ENCODE results near the gene CCDC170.

Gene CCDC170

DNA sequence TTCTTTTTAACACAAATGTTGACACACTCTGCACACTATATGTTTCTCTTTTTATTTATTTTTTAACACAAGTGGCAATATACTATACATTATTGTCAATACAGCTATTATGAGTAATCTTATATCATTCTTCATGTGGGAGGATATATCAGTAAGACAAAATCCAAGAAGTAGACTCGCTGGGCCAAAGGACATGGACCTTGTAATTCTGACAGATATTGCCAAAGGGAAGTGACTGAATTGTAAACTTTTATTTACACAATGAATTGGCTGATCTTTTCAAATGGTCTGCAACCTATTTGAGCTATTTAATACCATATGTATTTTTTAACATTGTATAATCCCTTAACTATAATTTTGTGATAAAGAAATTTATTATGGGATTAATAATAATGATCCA lies 56.0 kb downstream of the CCDC170 start:
- ChIA-PET POLR2A (no interaction called here), CTCF (interaction anchor here (0.9 to 1.0 kb wide), 2 partner anchors 11 to 29 kb away, joined by 3 read pairs; no protein-coding TSS in a partner anchor)
- TF ChIP-seq, protein P1, sequence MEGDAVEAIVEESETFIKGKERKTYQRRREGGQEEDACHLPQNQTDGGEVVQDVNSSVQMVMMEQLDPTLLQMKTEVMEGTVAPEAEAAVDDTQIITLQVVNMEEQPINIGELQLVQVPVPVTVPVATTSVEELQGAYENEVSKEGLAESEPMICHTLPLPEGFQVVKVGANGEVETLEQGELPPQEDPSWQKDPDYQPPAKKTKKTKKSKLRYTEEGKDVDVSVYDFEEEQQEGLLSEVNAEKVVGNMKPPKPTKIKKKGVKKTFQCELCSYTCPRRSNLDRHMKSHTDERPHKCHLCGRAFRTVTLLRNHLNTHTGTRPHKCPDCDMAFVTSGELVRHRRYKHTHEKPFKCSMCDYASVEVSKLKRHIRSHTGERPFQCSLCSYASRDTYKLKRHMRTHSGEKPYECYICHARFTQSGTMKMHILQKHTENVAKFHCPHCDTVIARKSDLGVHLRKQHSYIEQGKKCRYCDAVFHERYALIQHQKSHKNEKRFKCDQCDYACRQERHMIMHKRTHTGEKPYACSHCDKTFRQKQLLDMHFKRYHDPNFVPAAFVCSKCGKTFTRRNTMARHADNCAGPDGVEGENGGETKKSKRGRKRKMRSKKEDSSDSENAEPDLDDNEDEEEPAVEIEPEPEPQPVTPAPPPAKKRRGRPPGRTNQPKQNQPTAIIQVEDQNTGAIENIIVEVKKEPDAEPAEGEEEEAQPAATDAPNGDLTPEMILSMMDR (IDR thresholded peaks at IDR 0.05; ENCODE audit: control extremely low read depth, extremely low read depth, low read depth, missing control alignments), result no peak
- DNase-seq (ENCODE audit: extremely low spot score), result no peak

DNA sequence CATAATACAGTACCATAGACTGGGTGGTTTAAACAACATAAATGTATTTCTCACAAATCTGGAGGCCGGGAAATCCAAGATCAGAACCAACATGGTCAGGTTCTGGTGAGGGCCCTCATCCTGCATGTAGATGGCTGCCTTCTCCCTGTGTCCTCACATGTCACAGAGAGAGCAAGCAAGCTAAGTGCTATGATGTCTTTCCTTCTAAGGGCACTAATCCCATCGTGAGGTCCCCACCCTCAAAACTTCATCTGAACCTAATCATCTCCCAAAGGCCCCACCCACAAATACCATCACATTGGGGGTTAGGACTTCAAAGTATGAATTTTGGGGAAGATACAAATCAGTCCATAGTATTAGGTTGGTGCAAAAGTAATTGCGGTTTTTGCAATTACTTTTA lies 56.8 kb downstream of the CCDC170 start:
- TF ChIP-seq, protein P1 (IDR thresholded peaks at IDR 0.05; ENCODE audit: control extremely low read depth, extremely low read depth, low read depth, missing control alignments), result no peak
- no peak for DNase-seq (ENCODE audit: extremely low spot score)
- POLR2A ChIA-PET, result no interaction called here
- CTCF ChIA-PET, result interaction anchor here (0.9 kb wide), 1 partner anchor 12 kb away, joined by 3 read pairs; no protein-coding TSS in a partner anchor

DNA sequence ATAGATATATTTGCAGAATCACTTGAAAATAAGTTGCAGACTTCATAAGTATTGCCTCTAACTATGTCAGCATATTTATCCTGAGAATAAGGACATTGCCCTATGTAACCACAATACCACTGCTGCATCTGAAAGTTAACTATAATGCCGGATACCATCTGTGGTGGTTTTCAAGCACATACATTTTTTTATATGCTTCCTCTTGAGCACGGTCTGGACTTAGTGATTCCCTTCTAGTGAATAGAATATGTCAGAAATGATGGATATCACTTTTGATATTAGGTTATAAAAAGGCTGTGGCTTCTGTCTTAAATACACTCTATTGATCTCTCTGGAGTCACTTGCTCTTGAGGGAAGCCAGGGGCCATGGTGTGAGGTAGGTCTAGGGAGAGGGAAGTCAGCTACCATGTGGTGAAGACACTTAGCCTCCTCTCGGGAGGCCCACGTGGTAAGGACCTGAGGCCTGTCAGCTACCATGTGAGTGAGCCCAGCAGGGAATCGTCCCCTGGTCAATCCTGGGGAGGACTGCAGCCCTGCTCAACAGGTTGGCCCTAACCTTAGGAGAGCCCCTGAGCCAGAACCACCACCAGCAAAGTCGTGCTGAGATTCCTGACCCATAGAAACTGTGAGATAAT lies 57.5 kb downstream of the CCDC170 start:
- TF ChIP-seq, protein P1 (IDR thresholded peaks at IDR 0.05; ENCODE audit: control extremely low read depth, extremely low read depth, low read depth, missing control alignments), result no peak
- CTCF ChIA-PET, result no interaction called here
- POLR2A ChIA-PET, result no interaction called here
- no peak for DNase-seq (ENCODE audit: extremely low spot score)

DNA sequence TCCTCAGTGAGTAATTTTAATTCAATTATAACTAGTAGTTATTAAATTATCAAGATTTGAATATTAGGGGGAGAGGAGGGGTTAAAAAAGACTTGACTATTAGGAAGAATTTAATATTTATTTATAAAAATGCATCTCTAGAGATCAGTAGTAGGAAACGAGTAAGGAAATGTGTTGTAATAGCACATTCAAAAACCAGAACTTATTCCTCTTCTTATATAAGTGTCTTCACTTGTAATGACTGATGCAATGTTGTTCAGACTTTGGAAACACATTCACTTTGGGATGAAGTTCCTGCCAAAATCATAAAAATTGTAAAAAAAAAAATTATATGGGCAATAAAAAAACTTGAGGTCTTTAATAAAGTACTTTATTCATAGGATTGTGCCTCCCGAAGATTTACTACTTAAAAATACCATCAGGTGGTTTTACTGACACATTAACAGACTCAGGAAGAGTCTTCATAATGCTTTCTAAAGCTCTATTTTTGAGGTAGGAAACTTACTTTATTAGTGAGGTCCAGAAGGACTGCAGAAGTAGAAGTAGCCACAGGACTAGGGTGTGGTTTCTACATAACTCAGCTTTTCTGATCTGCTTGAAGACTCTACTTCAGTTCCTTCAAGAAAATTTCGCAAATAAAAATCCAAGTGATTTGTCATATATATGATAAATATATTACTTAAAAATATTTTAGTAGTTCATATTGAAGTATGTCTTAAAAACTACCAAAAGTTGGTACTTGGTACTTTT lies 59.8 kb downstream of the CCDC170 start:
- DNase-seq (ENCODE audit: extremely low spot score), result no peak
- ChIA-PET POLR2A (no interaction called here), CTCF (no interaction called here)
- TF ChIP-seq, protein P1 (IDR thresholded peaks at IDR 0.05; ENCODE audit: control extremely low read depth, extremely low read depth, low read depth, missing control alignments), result no peak

DNA sequence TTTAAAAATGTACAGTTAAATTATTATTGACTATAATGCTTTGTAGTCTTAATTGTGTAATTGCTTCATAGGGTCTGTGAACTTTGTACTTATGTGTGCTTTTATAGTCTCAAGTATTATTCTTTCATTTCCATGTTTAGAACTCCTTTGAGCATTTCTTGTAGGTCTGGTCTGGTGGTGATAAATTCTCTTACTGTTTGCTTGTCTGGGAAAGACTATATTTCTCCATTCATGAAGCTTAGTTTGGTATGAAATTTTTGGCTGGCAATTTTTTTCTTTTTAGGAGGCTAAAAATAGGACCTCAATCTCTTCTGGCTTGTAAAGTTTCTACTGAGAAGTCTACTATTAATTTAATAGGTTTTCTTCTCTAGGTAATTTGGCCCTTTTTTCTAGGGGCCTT lies 67.4 kb downstream of the CCDC170 start:
- no peak for DNase-seq (ENCODE audit: extremely low spot score)
- TF ChIP-seq, protein P1 (IDR thresholded peaks at IDR 0.05; ENCODE audit: control extremely low read depth, extremely low read depth, low read depth, missing control alignments), result no peak
- POLR2A ChIA-PET, result no interaction called here
- CTCF ChIA-PET, result no interaction called here

DNA sequence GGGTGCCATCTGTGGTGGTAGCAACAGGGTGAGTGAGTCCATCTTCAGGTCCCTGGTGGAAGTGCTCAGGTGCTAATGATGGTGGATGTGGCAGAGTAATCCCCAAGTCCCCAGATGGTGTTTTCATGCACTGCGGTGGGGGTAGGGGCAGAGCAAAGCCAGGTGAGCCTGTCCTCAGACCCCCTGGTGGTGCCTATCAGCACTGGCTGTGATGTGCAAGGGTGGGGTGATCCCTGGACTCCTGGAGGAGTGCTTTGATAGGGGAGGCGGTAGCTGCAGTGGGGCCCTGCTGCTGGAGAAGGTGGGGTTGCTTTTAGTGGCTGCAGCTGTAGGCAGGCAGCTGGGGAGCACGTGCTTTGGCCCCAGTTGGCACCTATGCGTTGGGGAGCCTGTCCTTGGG lies 70.8 kb downstream of the CCDC170 start:
- ChIA-PET POLR2A (no interaction called here), CTCF (interaction anchor here (1.3 kb wide), 1 partner anchor 9 kb away, joined by 4 read pairs; no protein-coding TSS in a partner anchor)
- DNase-seq (ENCODE audit: extremely low spot score), result no peak
- TF ChIP-seq, protein P1 (IDR thresholded peaks at IDR 0.05; ENCODE audit: control extremely low read depth, extremely low read depth, low read depth, missing control alignments), result no peak

Measured in GM10248 (cell line).